ENCODE measurements around the gene ASTN2.
"Not testable (repeated sequence)": the region's sequence is repeated elsewhere in the genome, so short reads cannot be mapped to it uniquely, and the experiment has no call there.

Gene ASTN2

DNA sequence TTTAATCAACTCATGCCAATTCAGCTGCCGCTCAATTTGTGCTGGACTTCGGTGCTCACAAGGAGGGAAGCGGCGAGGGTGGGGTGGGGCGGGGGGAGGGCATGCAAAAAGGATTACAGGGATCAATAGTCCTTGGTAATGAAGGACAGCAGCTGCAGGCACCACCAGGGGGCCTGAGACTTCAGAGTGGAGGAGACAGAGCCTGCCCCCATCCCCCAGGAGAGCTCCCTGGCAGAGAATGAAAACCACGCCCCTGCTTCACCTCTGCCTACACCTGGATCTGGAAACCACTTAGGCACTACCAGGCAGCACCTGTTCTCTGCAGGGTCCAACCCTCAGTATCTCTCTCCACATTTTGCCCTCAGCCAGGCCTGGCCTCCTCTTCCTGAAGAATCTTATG lies 572.2 kb downstream of the ASTN2 start:
- DNase-seq, result no peak

GRCh38 chr9:116838468-116838867 lies 576.4 kb downstream of the ASTN2 start:
- not testable (repeated sequence) for DNase-seq

GRCh38 chr9:116837018-116837989 lies 577.6 kb downstream of the ASTN2 start:
- no peak for DNase-seq

DNA sequence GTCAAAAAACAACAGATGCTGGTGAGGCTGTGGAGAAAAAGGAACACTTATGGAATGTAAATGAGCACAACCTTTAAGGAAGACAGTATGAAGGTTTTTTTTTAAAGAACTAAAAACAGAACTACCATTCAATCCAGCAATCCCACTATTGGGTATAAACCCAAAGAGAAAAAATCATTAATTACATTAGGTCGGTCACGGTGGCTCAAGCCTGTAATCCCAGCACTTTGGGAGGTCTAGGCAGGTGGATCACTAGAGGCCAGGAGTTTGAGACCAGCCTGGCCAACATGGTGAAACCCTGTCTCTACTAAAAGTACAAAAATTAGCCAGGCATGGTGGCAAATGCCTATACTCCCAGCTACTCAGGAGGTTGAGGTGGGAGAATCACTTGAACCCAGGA lies 584.5 kb downstream of the ASTN2 start:
- not testable (repeated sequence) for DNase-seq

- DNase-seq, result no peak
Observed at GRCh38 chr9:116821633-116822229, 593.1 kb downstream of the ASTN2 start.

DNA sequence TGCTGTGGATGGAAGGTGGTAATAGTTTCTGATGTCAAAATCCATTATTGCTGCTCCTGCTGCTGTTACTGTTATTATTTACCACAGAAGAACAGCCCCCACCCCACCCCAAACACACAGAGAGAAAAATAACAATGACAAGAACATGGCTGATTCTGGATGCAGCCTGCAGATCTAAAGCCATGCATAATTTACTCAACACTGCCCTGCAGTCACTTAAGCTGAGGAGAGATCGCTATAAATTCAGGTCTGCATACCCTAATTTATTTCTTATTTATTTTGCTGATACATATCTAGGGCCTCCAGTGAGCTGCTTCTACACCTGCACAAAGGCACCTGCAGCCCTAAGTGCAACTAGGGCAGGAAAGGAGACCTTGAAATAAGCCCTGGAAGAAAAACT lies 595.7 kb downstream of the ASTN2 start:
- DNase-seq, result no peak

- DNase-seq, result no peak
Observed at GRCh38 chr9:116817762-116818161, 597.1 kb downstream of the ASTN2 start.

DNA sequence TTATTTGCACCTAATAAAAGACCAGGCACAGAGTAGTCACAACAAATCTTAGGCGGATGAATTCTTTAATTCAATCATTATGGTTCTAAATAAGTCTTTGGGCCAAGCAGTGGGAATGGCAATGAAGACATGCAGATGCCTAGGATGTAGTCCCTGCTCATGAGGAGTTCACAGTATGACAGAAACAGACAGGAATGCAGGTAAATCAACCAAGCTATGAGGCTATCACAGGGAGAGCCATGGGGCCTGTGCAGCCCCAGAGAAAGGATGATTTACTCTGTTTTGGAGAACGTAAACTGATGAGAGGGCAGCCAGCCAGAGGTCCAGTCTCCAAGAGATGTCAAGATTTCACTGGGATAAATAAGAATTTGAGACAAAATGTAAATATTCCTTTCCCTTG lies 598.4 kb downstream of the ASTN2 start:
- DNase-seq, result no peak

- no peak for DNase-seq
Observed at GRCh38 chr9:116815835-116816234, 599.0 kb downstream of the ASTN2 start.

- no peak for DNase-seq
Observed at GRCh38 chr9:116813031-116813300, 601.9 kb downstream of the ASTN2 start.

GRCh38 chr9:116812231-116813030 lies 602.4 kb downstream of the ASTN2 start:
- no peak for DNase-seq

GRCh38 chr9:116809656-116810055 lies 605.2 kb downstream of the ASTN2 start:
- no peak for DNase-seq

- no peak for DNase-seq
Observed at GRCh38 chr9:116806075-116806474, 608.8 kb downstream of the ASTN2 start.

DNA sequence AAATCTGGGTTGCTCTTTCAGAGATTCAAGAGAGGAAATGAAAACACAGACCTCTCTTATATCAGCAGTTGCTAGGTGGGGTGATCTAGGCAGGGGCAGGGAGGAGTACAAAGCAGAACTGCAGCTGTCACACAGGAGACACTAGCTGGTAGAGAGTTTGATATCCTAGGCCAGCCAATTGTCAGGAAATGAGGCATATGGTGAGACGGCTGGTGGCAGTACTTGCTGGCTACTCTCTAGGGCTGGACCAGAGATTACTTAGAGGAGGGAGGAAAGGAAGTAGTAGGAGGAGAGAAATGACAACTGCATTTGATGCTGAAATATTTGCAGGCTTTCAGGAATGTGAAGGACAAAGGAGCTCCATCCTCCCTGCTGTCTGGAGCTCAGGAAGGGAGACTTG lies 614.0 kb downstream of the ASTN2 start:
- DNase-seq, result no peak

DNA sequence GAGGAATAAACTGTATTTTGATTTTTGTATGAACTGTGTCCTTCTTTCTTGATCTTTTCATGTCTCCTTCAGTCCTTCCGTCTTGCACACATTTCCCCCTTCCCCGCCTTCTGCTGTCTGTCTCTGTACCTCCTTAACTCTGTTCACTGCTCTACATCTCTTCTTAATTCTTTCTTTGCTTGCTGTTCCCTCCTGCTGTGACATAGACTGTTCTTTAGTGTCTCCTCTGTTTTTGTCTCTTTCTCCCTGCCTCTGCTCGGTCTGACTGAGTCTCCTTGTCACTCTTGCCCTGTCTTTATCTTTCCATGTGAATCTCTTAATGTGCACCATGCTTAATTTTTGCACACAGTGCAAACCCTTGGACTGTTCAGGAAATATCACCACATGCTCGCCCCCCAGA lies 614.8 kb downstream of the ASTN2 start:
- no peak for DNase-seq

DNA sequence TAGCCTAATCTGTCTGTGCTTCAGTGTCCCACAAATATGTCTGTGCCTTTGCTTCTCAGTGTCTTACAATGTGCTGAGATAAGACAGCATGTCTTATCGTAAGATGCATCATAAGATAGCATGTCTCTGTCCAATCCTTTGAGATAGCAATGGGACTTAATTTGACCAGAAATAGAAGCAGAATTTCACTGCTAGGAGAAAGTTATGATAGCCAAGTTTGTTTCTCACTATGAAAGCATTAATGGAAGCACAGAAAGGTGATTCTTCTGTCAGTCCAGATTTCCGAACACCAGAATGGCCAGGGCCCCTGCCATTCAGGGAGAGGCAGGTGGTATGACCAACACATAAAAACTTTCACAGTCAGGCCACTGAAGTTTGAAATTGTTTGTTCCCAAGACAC lies 616.3 kb downstream of the ASTN2 start:
- no peak for DNase-seq

DNA sequence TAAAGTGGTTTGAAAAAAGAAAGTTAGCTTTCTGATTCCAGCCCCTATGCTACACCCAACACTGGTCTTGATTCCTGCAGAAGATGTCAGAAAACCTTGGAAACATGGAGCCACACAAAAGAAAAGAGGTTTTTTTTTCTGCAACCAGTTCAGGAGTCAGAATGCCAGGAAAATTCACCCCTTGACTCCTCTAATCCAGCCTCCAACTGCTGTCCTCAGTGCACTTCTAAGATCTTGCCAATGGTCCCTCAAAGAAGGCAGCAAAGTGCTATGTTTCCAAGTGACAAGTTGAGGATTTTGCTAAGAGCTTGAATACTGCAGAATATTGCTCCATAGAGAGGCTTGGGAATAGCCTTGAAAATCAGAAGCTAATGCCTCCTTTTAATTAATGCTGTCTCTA lies 617.6 kb downstream of the ASTN2 start:
- no peak for DNase-seq

- DNase-seq, result no peak
Observed at GRCh38 chr9:116796669-116797068, 618.2 kb downstream of the ASTN2 start.

DNA sequence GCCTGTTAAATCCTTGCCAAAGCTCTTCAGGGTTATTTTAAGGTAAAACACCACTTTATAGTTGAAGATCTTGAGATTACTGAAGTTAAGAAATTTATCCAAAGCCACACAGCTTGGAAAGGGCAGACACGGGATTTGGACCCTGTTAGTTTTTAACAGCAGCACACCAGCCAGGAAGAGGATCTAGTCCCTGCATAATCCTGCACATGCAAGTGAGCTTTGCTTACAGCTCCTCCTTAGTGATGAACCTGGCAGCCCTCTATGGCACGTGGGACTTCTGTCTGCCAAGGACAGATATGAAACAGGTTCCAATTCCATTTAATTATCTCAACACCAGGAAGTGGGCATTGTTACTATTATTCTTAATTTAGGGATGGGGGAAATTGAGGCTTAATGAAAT lies 619.0 kb downstream of the ASTN2 start:
- no peak for DNase-seq

DNA sequence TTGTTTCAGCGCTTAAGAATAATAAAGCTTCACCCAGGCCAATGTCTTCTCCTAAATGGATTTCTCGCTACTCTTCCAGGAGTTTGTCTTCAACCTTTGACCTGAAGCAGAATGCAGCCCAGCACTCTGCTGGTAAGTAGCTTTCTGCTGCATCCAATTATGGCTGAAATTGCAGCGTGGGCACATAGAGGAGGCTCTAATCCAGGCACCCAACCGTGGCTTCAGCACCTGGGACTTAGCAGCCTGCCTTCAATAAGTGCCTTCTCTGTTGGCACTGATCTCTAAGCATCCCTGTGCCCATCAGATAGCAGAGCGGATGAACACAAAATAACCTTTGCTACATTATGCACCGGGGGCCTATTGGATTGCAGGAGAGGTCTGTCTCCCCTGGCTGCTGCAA lies 622.6 kb downstream of the ASTN2 start:
- no peak for DNase-seq

DNA sequence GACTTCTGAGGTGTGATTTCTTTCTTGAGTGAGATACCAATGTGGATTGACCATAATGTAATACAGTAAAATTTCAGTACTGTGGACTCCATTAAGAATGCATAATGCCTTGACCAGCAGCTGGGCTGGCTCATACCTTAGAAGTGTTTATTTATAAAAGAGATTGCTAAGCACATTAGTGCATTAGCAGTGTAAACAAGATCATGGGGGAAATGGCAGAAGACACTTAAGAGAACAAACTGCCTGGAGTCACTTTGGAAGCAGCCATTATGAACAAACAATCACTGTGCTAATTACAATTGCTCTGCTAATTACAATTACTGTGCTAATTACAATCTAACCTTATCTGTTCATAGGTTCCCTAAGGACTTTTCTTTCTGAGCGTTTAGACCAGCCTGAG lies 623.5 kb downstream of the ASTN2 start:
- no peak for DNase-seq

DNA sequence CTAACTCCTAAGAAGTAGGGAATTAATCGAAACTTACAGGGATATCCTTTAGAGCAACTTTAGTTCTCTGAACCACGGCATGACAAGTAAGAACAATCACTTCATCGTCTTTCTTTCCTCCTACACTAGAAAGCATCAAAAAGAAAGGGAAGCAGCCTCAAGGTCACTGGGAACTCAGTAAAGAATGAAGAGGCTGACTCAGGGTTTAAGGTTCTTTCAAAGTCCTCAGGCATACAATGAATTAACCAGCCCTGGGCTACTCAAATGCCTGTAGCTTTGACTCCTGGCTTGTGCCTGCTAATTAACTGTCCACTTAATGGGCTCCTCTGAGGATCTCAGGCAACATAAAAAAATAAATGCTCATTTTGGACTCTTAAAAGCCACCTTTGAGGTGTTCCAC lies 625.8 kb downstream of the ASTN2 start:
- no peak for DNase-seq

GRCh38 chr9:116786737-116787136 lies 628.1 kb downstream of the ASTN2 start:
- DNase-seq, result no peak

GRCh38 chr9:116777116-116777515 lies 637.7 kb downstream of the ASTN2 start:
- DNase-seq, result no peak
